Ishikawa (cell line): ENCODE results near the gene CCDC187.

Experiments used
- CREB1 ChIP-seq: IDR thresholded peaks from 2 replicates; pipeline ENCODE4 v1.6.1; 2012; ENCODE audit warnings: low read depth
- EGR1 ChIP-seq: IDR thresholded peaks from 2 replicates; pipeline ENCODE4 v1.6.1; 2012
- EP300 ChIP-seq: IDR thresholded peaks from 2 replicates; pipeline ENCODE4 v1.6.1; 2012; ENCODE audit warnings: borderline replicate concordance
- MAX ChIP-seq: IDR thresholded peaks from 2 replicates; pipeline ENCODE4 v1.6.1; 2012
- RAD21 ChIP-seq: IDR thresholded peaks from 2 replicates; pipeline ENCODE4 v1.6.1; 2012; ENCODE audit warnings: low read depth
- REST ChIP-seq: IDR thresholded peaks from 2 replicates; pipeline ENCODE4 v1.6.1; 2012; ENCODE audit warnings: low read depth, mild to moderate bottlenecking
- TCF12 ChIP-seq: IDR thresholded peaks from 2 replicates; pipeline ENCODE4 v1.6.1; 2012; ENCODE audit warnings: low read depth
- TEAD4 ChIP-seq: IDR thresholded peaks from 2 replicates; pipeline ENCODE4 v1.6.1; 2012
- YY1 ChIP-seq: IDR thresholded peaks from 2 replicates; pipeline ENCODE4 v1.6.1; 2012; ENCODE audit warnings: low read depth
- ZBTB7A ChIP-seq: IDR thresholded peaks from 2 replicates; pipeline ENCODE4 v1.6.1; 2012; ENCODE audit warnings: low read depth
- TF ChIP-seq, protein P1 (sequence below): IDR thresholded peaks from 2 replicates; pipeline ENCODE4 v1.6.1; 2012

- TF ChIP-seq EGR1 (no peak), EP300 (no peak), TCF12 (no peak), MAX (no peak), REST (no peak), TEAD4 (no peak), RAD21 (no peak), YY1 (no peak), CREB1 (no peak), ZBTB7A (no peak)
- TF ChIP-seq, protein P1, sequence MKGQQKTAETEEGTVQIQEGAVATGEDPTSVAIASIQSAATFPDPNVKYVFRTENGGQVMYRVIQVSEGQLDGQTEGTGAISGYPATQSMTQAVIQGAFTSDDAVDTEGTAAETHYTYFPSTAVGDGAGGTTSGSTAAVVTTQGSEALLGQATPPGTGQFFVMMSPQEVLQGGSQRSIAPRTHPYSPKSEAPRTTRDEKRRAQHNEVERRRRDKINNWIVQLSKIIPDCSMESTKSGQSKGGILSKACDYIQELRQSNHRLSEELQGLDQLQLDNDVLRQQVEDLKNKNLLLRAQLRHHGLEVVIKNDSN, result no peak
Measured at GRCh38 chr9:136239135-136239982, 64.5 kb downstream of the CCDC187 start.
